Effector memory CD8-positive, alpha-beta T cell (primary cell): ENCODE measurements around the gene SLC22A31.
"Not testable (repeated sequence)": the region's sequence is repeated elsewhere in the genome, so short reads cannot be mapped to it uniquely, and the experiment has no call there.

ENCODE experiments used
- ATAC-seq: fragments of 150-1000 bp; cut with Tn5 transposase; replicated peaks from 2 replicates; pipeline ENCODE4 v1.10.0; 2021; ENCODE audit warnings: mild to moderate bottlenecking, moderate library complexity
- DNase-seq, 3 experiments: peaks; one replicate each; pipeline ENCODE4 v3.0.0; 2021
- H3K27ac Mint-ChIP-seq, 2 donors: one replicate each; pipeline ENCODE4 v1.8.0; 2022; ENCODE audit warnings: mild to moderate bottlenecking in 2 of 2, mixed read lengths in 2 of 2, moderate library complexity in 2 of 2
- H3K27me3 Mint-ChIP-seq, 2 donors: one replicate each; pipeline ENCODE4 v1.8.0; 2022; ENCODE audit warnings: mixed read lengths in 2 of 2
- H3K36me3 Mint-ChIP-seq: one replicate; pipeline ENCODE4 v1.8.0; 2022; ENCODE audit warnings: mild to moderate bottlenecking, moderate library complexity, mixed read lengths; ENCODE audit not compliant: insufficient read depth
- H3K4me1 Mint-ChIP-seq, 2 donors: one replicate each; pipeline ENCODE4 v1.8.0; 2022; ENCODE audit warnings: low read depth in 2 of 2, mixed read lengths in 2 of 2
- H3K4me3 Mint-ChIP-seq, 2 donors: one replicate each; pipeline ENCODE4 v1.8.0; 2022; ENCODE audit warnings: mild to moderate bottlenecking in 2 of 2, mixed read lengths in 2 of 2, moderate library complexity in 2 of 2
- H3K9me3 Mint-ChIP-seq, 2 donors: one replicate each; pipeline ENCODE4 v1.8.0; 2022; ENCODE audit warnings: mixed read lengths in 2 of 2

Gene SLC22A31

DNA sequence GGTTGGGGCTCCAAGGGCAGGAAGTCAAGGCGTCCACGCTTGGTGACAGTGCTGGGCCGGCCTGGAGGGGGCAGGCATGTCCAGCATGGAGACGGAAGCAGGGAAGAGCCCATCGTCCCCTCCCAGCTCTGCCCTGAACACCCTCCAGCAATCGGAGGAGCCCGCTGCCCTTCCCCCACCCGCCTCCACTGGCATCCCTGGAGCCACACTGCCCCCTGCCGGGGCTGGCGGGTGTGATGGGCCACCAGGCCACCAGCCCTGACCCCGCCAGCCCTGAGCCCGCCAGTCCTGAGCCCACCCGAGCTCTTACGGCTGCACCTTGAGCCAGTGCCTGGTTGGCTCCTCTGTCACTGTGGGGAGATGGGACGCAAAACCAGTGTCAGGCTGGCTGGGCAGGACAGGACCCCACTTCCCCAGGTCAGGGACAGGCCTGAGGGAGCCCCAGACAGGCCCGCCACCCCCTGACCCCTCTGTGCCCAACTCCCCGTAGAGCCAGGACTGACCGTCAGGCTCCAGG, 32.9 kb downstream of the SLC22A31 start:
- no peaks in the 10 kb centered on the region for H3K9me3 Mint-ChIP-seq
- peaks cover 7 to 8% of the 10 kb centered on the region in 2 donors for H3K4me1 Mint-ChIP-seq
- DNase-seq (peak; percentile 76 to 82 (median 81)), ATAC-seq (peak; percentile 23)
- H3K27ac Mint-ChIP-seq: no peak overlapping the region
- no peak overlapping the region for H3K4me3 Mint-ChIP-seq
- peaks cover 4 to 26% of the 10 kb centered on the region in 2 donors for H3K27me3 Mint-ChIP-seq
- H3K36me3 Mint-ChIP-seq: peaks cover 11% of the 10 kb centered on the region

GRCh38 chr16:89166696-89167424, 33.5 kb downstream of the SLC22A31 start:
- Mint-ChIP-seq H3K4me1 (peaks cover 7 to 11% of the 10 kb centered on the region in 2 donors), H3K27ac (peak overlapping the region in 1 of 2 donors; percentile 64), H3K36me3 (peaks cover 14% of the 10 kb centered on the region), H3K4me3 (no peak overlapping the region), H3K9me3 (no peaks in the 10 kb centered on the region), H3K27me3 (peaks cover 4 to 26% of the 10 kb centered on the region in 2 donors)
- DNase-seq (no peak), ATAC-seq (no peak)

GRCh38 chr16:89165681-89165979, 34.7 kb downstream of the SLC22A31 start:
- not testable (repeated sequence) for ATAC-seq, H3K9me3 Mint-ChIP-seq, DNase-seq, H3K4me1 Mint-ChIP-seq, H3K4me3 Mint-ChIP-seq, H3K27ac Mint-ChIP-seq
- Mint-ChIP-seq H3K36me3 (peaks cover 12% of the 10 kb centered on the region), H3K27me3 (peaks cover 4 to 26% of the 10 kb centered on the region in 2 donors)

DNA sequence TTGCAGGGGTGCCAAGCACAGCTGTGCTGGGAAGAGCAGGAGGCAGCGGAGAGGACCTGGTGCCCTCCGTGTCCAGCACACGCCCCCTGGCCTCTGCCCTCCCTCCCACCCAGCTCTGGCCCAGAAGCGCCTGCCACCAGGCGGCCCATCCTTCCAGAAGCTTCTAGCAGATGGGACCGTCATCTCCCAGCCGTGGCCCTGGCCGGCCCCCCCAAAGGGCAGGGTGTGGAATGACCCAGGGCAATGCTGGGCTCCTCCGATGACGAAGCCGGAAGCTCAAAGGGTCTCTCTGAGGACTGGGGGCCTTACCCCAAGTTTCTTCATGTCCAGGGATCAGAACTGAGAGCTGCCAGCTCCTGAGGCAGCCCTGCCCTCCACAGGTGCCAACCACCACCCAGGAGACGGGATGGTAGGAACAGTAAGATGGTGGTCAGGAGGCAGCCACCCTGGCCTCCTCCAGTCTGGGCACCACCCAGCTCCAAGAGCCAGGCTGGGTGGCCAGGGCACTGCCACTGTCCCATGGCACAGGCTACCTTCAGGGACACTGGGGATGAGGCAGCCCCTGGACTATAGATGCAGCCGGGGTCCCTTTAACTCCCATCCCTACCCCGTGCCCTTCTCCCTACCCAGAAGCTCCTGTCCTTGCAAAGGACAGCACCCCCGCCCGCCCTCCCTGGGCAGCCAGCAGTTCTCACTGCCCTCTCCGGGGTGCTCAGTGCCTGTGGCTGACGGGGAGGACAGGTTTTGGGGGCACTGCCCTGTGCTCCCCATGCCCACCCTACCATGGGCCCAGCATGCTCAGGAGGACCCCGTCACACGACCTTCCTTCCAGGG, 35.3 kb downstream of the SLC22A31 start:
- Mint-ChIP-seq H3K9me3 (no peaks in the 10 kb centered on the region), H3K4me3 (no peak overlapping the region), H3K27me3 (peaks cover 4 to 26% of the 10 kb centered on the region in 2 donors), H3K36me3 (peaks cover 12% of the 10 kb centered on the region), H3K4me1 (peaks cover 0 to 3% of the 10 kb centered on the region in 2 donors), H3K27ac (no peak overlapping the region)
- DNase-seq: no peak
- no peak for ATAC-seq

DNA sequence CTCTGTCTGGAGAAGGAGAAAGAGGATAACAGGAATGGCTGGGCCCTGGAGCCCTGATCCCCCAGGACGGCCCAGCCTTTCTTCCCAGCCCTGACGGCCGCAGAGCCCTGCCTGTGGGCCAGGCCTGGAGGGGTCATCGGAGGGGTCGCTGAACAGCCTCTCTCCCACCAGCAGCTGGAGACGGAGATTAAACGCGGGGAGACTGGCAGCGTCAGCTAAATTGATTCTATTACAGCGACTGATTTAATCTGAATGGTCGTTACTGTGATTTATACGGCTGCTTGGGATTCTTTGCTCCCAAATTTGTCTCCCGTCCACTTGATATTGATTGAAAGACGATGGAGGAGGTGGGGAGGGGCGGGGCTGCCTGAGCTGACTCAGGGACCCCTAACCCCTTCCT, 35.9 kb downstream of the SLC22A31 start:
- Mint-ChIP-seq H3K4me3 (no peak overlapping the region), H3K4me1 (peaks cover 0 to 3% of the 10 kb centered on the region in 2 donors), H3K9me3 (no peaks in the 10 kb centered on the region), H3K27me3 (peaks cover 4 to 26% of the 10 kb centered on the region in 2 donors), H3K27ac (no peak overlapping the region), H3K36me3 (peaks cover 12% of the 10 kb centered on the region)
- DNase-seq: no peak
- no peak for ATAC-seq

DNA sequence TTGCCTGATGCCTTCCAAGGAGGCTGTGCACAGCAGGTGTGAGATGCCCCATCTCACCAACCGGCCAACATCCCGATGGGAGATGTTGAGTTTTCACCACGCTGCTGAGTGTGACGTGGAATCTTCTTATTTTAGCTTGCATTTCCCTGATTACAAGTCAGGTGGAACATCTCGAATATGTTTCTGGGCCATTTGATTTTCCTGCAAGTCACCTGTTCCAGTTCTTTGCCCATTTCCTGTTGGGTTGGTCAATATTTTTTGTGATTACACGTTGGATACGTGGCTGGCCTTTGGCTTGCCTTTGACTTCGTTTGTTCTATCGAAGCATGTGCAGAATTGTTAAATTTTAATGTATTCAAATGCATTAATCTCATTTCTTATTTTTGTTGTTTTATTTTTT, 37.0 kb downstream of the SLC22A31 start:
- H3K27me3 Mint-ChIP-seq: peaks cover 4 to 17% of the 10 kb centered on the region in 2 donors
- no peaks in the 10 kb centered on the region for H3K9me3 Mint-ChIP-seq
- no peak for ATAC-seq
- no peak overlapping the region for H3K27ac Mint-ChIP-seq
- no peak overlapping the region for H3K4me3 Mint-ChIP-seq
- peaks cover 0 to 3% of the 10 kb centered on the region in 2 donors for H3K4me1 Mint-ChIP-seq
- peaks cover 8% of the 10 kb centered on the region for H3K36me3 Mint-ChIP-seq
- no peak for DNase-seq

- H3K27ac Mint-ChIP-seq: peak overlapping the region in 1 of 2 donors; percentile 41
- ATAC-seq: no peak
- no peaks in the 10 kb centered on the region for H3K9me3 Mint-ChIP-seq
These were observed 38.3 kb downstream of the SLC22A31 start for GRCh38 chr16:89161763-89162713.

DNA sequence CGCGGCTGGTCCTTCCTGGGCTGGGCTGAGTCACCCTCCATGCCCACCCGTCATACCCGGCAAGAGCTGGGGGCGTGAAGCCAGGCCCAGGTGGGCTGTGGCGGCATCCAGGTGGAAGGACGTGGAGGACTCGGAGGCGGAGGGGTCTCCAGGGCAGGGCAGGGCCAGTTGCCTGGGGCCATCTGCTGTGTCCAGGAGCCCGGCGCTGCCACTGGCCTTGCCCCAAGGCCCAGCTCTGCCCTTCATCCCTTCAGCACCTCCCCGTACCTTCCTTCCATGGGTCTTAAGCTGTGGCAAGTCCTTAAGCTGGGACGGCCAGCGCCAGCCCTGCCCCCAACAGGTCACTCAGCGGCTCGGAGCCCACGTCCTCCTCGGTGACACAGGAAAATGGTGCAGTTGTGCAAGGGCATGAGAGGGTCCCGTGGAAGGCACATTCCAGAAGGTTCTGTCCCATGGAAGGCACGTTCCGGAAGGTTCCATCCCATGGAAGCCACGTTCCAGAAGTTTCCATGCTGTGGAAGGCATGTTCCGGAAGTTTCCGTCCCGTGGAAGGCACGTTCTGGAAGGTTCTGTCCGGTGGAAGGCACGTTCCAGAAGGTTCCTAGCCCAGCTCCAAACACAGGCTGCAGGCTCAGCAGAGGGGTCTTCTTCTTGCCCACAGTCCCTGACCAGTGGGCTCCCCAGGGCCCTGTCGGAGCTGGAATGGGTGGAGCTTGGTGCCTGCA, 39.2 kb downstream of the SLC22A31 start:
- Mint-ChIP-seq H3K4me3 (no peak overlapping the region), H3K27me3 (peaks cover 0 to 4% of the 10 kb centered on the region in 2 donors), H3K36me3 (peaks cover 5% of the 10 kb centered on the region), H3K4me1 (peaks cover 0 to 4% of the 10 kb centered on the region in 2 donors), H3K9me3 (no peaks in the 10 kb centered on the region), H3K27ac (no peak overlapping the region)
- ATAC-seq: no peak
- no peak for DNase-seq

More at GRCh38 chr16:89161763-89162713, 38.3 kb downstream of the SLC22A31 start:
- no peak overlapping the region for H3K4me3 Mint-ChIP-seq
- H3K4me1 Mint-ChIP-seq: peaks cover 0 to 3% of the 10 kb centered on the region in 2 donors
- no peak for DNase-seq
- H3K27me3 Mint-ChIP-seq: peaks cover 0 to 12% of the 10 kb centered on the region in 2 donors
- H3K36me3 Mint-ChIP-seq: peaks cover 8% of the 10 kb centered on the region

- no peaks in the 10 kb centered on the region for H3K27me3 Mint-ChIP-seq
- H3K36me3 Mint-ChIP-seq: peaks cover 5% of the 10 kb centered on the region
- no peak overlapping the region for H3K4me3 Mint-ChIP-seq
- no peaks in the 10 kb centered on the region for H3K9me3 Mint-ChIP-seq
- ATAC-seq: no peak
- DNase-seq: no peak
- H3K4me1 Mint-ChIP-seq: peaks cover 0 to 4% of the 10 kb centered on the region in 2 donors
- peak overlapping the region in 1 of 2 donors; percentile 70 for H3K27ac Mint-ChIP-seq
These were observed 40.4 kb downstream of the SLC22A31 start for GRCh38 chr16:89159850-89160354.

DNA sequence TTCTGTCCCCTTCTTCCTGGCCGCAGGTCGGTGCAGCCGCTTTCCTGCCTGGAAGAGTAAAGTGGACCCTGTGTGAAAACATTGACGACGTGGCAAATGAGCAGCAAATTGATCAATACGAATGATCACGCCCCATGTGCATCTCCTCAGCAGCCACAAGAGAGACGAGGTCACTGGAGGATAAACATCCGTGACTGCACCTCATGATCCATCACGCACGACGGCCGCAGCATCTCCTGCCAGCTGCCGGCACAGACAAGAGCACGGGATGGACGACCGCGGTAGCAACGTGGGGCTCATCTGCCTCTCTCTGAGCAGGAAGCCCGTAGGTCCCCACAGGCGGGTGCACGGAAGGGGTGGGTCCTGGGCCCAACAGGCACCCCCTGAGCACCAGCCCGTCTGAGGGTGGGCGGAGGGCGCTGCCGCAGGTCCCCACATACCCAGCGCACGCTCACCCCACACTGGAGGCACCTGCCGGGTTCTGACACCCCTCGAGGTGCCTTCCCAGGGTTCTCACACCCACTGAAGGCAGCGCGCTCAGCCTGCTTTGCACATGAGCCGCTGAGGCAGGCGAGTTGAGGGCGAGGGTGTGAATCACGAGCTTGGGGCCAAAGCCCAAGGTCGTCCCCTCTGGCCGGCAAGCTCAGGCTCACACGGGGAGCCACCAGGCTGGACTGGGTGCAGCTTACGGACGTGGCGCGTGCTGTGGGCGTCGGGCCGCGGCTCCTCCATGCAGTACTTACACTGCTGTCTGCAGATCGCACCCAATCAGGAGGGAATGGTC, 41.1 kb downstream of the SLC22A31 start:
- no peaks in the 10 kb centered on the region for H3K9me3 Mint-ChIP-seq
- H3K4me1 Mint-ChIP-seq: peaks cover 0 to 4% of the 10 kb centered on the region in 2 donors
- peaks cover 5% of the 10 kb centered on the region for H3K36me3 Mint-ChIP-seq
- DNase-seq (no peak), ATAC-seq (no peak)
- H3K4me3 Mint-ChIP-seq: no peak overlapping the region
- H3K27me3 Mint-ChIP-seq: no peaks in the 10 kb centered on the region
- H3K27ac Mint-ChIP-seq: peak overlapping the region in 1 of 2 donors; percentile 70

- ATAC-seq: no peak
- peaks cover 5% of the 10 kb centered on the region for H3K36me3 Mint-ChIP-seq
- no peaks in the 10 kb centered on the region for H3K9me3 Mint-ChIP-seq
- no peak for DNase-seq
- no peaks in the 10 kb centered on the region for H3K27me3 Mint-ChIP-seq
- no peak overlapping the region for H3K4me3 Mint-ChIP-seq
- H3K4me1 Mint-ChIP-seq: peaks cover 0 to 4% of the 10 kb centered on the region in 2 donors
- no peak overlapping the region for H3K27ac Mint-ChIP-seq
These were observed 42.6 kb downstream of the SLC22A31 start for GRCh38 chr16:89157778-89158177.
